ENCODE data around the gene VCPKMT.
"Not testable (repeated sequence)": the region's sequence is repeated elsewhere in the genome, so short reads cannot be mapped to it uniquely, and the experiment has no call there.

Gene VCPKMT

DNA sequence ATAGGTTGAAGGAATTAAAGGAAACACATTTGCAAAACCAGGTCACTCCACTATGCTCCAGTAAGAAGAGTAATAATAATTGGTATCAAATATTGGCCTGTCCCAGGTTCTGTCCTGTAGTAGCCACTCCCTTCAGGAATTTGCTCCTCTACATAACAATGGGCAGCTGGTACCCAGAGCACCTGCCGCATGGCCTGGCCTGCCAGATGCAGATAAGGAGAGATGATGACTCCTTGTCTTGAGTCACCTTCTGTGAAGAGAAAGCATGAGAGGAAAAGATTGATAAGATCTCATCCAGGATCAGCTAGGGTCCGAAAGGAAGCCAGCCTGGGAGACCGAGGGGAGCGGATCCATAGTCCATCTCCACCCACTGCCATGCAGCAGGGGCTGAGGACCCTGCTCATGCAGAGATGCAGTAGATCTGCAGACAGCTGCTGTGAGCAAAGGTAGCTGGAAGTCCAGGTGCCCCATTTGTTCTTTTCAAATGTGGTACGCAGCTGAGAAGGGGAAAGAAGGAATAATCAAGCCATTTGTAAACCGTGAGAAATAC, 24.3 kb downstream of the VCPKMT start:
- no peak for DNase-seq (ENCODE audit: low read depth in 1 of 2, low spot score in 1 of 2)

DNA sequence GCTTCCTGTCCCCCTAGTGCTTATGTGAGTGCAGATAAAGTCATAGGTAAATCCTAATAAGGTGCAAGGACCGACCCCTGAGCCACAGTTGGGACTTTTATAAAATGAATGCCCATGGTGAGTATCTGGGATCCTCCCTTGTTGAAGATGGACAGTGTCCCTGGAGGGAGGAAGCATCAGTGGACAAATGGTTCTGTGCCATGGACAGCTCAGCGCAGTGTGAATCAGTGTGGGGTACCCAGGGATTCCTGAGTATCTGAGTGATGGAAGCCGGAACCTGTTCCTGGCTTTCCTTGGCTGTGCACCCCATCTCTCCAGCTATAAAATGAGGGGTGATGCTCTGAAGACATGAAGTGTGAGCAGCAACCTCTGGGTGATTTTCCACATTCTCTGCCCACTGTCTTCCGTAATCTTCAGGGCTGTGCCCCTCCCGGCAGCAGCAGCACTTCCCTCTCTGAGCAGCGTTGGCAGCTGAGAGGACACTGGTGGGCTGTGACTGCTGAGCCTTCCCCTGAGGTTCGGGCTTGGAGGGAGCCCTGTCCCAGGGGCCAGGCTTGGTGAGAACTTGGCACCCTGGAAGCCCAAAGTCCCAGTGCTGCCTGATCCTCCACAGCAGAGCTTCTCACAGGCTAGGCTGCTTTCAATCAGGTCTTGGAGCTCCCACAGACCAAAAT, 25.0 kb downstream of the VCPKMT start:
- no peak for DNase-seq (ENCODE audit: low read depth in 1 of 2, low spot score in 1 of 2)

DNA sequence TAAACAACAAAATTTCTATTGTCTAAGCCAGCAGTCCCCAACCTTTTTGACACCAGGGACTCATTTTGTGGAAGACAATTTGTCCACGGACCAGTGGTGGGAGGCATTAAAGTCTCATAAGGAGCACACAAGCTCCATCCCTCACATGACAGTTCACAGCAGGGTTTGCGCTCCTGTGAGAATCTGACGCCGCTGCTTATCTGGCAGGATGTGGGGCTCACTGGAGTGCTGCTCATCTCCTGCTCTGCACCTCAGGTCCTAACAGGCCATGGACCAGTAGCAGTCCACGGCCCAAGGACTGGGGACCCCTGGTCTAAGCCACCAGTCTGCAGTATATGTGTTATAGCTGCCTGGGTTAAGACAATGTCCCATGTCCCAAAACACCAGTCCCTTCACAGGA, 27.2 kb downstream of the VCPKMT start:
- no peak for DNase-seq (ENCODE audit: low read depth in 1 of 2, low spot score in 1 of 2)

DNA sequence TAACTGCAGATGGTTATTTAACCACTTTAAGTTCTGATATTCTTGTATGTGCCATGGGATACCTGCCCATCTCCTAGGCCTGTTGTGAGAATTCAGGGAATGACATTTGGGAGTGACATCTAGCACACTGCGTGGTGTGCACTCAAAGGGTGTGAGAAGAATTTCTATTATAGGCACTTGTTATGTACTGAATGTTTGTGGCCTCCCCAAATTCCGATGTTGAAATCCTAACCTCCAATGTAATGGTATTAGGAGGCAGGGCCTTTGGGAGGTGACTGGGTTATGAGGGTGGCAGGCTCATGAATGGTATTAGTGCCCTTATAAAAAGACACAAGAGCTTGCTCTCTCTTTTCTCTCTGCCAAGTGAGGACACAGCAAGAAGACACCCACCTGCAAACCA, 27.6 kb downstream of the VCPKMT start:
- no peak for DNase-seq (ENCODE audit: low read depth in 1 of 2, low spot score in 1 of 2)

DNA sequence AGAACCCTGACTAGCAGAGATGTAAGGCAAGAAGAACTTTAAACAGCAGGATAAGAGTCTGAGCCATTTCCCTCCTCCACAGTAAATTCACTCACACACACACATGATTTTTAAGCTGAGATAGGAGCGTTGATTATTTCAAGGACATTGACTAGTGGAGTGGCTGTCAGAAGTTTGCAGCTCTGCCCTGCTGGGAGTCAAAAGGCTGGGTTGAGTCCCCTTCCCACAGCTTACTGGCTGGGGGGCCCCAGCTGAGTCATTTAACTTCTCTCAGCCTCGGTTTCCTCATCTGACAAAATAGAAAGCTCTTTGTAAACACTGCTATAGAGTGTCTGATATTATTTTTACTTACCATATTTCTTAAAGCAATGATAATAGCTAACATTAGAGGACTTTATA, 28.3 kb downstream of the VCPKMT start:
- DNase-seq (ENCODE audit: low read depth in 1 of 2, low spot score in 1 of 2) = no peak

DNA sequence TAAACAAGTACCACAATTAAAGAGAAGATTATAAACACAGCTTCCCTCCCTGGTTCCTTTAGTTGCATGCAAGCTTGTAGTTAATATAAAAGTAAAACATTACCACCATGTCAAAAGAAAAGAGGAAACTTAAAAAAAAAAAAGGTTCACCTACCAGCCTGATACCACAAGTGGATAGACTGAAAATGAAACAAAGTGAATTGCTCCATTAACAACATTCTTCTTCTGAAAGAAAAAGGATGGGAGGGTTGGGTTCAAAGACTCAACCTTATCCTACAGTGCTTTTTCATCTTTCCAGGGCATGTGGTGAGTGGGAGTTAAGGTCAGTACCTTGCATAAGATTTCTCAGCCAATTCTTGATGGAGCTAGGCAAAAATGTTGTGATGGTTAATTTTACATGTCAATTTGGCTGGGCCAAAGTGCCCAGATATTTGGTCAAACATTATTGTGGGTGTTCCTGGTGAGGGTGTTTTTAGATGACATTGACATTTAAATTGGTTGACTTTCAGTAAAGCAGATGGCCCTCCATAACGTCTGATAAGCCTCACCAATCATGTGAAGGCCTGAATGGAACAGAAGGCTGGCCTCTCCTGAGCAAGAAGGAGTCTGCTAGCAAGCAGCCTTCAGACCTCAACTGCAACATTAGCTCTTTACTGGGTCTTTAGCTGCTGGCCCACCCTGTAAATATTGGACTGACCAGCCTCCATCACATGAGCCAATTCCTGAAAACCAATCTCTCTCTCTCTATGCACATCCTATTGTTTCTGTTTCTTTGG, 28.8 kb downstream of the VCPKMT start:
- DNase-seq (ENCODE audit: low read depth in 1 of 2, low spot score in 1 of 2) = no peak

DNA sequence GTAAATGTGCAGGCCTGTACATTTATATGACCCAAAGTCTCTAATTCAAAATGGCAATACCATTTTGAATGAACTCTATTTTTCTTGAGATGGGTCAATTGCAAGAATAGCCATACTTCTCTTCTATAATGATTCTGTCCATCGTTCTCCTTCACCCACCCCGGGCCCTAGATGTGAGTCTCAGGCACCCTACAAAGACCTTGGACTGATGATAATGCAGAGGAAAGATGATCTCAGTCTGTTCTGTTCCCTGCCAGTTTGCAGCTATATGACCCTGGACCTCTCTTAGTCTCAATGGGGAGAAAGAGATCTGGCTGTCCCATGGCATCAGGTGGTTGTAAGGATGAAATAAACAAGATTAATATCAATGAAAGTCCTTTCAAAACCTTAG, 30.1 kb downstream of the VCPKMT start:
- DNase-seq (ENCODE audit: low read depth in 1 of 2, low spot score in 1 of 2) = no peak

DNA sequence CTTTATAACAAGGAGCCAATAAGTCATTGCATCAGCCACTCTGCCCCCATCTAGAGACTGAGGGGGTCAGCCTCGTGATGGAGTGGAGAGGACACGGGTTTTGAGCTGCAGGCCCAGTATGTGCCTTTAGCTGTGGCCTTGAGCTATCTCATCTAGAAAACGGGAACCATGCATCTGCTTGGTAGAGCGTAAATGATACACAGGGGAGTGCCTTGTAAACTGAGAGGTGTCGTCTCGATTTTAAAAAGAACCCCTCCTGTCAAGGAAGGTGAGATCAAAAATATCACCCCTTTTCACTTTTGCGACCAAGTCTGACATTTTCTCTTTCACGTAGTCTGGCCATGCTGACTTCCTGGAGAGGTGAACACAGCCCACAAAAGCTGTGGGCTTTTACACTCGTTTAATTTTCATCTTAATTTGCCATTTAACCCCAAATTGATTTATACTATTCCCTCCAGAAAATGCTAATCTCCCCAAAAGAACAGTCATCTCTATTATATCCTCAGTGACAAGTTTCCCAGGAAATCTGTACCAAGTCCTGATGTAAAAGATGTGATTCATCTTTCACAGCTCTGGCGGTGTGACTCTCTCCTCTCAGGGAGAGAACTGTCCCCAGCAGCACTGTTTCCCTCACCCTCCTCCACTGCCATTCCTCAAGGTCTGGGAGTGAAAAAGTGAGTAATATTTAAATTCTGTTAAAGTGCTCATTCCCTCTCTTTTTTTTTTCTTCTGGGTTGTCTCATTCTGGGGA, 30.6 kb downstream of the VCPKMT start:
- DNase-seq (ENCODE audit: low read depth in 1 of 2, low spot score in 1 of 2) = no peak

DNA sequence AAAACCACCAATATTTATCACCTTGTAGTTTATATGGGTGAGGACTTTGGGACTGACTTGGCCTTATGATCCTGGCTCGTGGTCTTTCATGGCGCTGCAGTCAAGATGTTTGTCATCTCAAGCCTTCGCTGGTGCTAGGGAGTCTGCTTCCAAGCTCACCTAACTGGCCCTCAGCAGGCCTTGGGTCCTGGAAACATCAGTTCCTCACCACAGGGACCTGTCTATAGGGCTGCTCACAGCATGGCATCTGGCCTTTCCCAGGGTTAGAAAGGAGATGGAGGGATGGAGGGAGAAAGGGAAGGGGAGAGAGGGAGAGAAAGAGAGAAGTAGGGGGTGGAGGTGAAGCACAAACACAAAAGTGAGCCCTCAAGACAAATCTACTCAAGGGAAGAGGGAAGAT, 31.7 kb downstream of the VCPKMT start:
- no peak for DNase-seq (ENCODE audit: low read depth in 1 of 2, low spot score in 1 of 2)

DNA sequence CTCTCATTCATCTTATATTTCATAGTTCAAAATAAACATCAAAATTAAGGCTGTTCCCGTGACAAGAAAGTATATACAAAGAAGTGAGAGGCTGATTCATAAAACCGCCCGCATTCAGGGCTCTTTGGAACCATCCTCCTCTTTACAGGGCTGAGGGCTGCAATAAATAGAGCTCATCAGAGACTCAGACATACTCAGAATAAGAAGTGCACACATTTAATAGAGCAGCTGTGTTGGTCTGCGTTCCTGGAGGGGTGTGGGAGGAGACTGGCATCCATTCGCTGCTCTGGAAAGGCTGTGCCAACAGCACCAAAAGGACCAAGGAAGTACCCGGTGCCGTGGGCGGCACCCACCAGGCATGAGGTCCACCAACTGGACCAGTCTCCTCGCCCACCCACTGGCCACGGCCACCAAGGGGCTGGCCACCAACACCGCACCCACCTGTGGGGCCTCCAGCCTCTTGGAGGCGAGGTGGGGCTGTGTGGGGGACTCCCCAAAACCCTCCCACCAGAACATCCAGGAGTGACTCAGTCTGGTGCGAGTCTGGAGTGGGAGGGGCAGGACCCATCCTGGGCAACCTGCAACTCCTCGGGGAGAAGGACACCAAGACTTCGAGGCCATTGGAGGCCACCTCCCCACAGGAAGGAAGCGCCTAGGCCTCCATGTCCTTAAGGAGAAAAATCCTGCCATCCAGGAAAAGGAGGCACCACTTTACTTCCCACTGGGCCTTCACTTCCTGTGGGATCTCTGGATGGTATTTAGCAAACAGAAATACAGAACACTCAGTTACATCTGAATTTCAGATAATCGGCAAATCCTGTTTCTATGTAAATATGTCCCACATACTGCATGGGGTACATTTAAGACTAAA, 32.7 kb downstream of the VCPKMT start:
- peak in 1 of 2 donors; percentile 47 for DNase-seq (ENCODE audit: low read depth in 1 of 2, low spot score in 1 of 2)

DNA sequence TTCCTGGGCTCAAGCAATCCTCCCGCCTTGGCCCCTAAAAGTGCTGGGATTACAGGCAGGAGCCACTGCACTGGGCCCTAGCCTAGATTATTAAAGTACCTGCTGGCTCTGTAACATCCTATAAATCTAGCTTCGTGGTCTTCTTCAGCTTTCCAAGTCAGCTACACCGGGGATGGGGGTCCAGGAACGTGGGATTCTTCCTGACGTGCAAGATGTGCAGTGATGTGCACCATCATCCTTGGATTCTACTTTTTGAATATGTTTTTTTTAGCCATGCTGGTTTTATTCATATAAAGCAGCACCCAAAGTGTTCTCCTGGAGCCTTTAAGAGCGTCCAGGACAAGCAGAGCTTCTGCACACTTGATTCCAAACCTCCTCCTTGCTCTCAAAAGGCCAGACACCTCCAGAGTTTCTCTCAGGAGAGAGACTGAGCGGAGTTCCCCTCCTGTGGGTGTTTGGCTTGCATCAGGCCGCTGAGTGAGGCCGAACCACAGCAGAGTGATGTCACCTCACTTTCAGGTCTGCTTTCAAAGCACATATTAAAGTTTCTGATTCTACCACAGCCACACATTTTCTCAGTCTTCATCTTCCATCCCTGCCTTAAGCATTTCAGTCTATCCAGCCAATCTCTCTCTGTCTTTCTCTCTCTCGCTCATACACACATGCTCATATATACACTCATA, 33.4 kb downstream of the VCPKMT start:
- DNase-seq (ENCODE audit: low read depth in 1 of 2, low spot score in 1 of 2) = peak; percentile 50 to 76

DNA sequence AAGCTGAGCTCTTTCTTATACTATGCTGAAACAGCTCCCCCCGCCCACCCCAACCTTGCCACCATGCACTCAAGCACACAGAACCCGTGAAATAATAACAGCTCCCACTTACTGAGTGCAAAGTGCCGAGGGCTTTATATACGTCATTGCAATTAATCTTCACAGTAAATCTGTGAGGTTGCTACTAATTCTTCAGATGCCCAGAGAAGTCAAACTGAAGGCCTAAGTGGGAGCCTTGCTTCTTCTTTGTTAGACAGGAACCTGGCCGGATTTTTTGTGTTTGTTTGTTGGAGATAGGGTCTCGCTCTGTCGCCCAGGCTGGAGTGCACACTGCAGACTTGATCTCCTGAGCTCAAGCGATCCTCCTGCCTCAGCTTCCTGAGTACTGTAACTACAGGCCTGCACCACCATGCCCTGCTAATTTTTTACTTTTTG, 34.0 kb downstream of the VCPKMT start:
- DNase-seq (ENCODE audit: low read depth in 1 of 2, low spot score in 1 of 2) = peak in 1 of 2 donors; percentile 30

DNA sequence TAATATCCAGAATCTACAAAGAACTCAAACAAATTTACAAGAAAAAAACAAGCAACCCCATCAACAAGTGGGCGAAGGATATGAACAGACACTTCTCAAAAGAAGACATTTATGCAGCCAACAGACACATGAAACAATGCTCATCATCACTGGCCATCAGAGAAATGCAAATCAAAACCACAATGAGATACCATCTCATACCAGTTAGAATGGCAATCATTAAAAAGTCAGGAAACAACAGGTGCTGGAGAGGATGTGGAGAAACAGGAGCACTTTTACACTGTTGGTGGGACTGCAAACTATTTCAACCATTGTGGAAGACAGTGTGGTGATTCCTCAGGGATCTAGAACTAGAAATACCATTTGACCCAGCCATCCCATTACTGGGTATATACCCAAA, 37.3 kb downstream of the VCPKMT start:
- DNase-seq (ENCODE audit: low read depth in 1 of 2, low spot score in 1 of 2) = not testable (repeated sequence)

DNA sequence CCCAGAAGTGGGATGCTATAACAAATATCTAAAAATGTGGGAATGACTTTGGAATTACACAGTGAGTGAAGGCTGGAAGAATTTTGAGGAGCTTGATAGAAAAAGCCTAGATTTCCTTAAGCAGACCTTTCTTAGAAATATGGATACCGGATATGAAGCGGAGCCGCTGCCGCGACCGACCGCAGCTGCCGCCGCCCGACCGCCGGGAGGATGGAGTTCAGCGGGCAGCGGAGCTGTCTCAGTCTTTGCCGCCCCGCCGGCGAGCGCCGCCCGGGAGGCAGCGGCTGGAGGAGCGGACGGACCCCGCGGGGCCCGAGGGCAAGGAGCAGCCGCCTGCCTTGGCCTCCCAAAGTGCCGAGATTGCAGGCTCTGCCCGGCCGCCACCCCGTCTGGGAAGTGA, 42.7 kb downstream of the VCPKMT start:
- not testable (repeated sequence) for DNase-seq (ENCODE audit: low read depth in 1 of 2, low spot score in 1 of 2)

DNA sequence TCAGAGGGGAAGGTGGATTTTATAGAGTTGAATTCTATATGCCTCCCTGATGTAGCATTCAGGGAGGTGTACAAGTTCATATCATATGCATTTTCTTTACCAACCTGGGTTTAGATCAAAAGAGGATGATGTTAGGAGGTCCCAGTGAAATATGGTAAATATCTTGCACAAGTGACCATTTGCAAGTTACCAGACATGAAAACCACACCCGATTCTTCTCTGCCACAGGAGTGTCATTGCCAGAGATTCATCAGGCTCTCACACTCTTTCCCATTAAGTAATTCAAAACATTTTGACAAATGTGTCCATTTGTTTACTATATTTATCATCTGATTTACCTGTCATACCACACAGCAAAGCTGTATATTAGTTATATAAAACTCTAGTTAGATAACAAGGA, 44.0 kb downstream of the VCPKMT start:
- no peak for DNase-seq (ENCODE audit: low read depth in 1 of 2, low spot score in 1 of 2)

DNA sequence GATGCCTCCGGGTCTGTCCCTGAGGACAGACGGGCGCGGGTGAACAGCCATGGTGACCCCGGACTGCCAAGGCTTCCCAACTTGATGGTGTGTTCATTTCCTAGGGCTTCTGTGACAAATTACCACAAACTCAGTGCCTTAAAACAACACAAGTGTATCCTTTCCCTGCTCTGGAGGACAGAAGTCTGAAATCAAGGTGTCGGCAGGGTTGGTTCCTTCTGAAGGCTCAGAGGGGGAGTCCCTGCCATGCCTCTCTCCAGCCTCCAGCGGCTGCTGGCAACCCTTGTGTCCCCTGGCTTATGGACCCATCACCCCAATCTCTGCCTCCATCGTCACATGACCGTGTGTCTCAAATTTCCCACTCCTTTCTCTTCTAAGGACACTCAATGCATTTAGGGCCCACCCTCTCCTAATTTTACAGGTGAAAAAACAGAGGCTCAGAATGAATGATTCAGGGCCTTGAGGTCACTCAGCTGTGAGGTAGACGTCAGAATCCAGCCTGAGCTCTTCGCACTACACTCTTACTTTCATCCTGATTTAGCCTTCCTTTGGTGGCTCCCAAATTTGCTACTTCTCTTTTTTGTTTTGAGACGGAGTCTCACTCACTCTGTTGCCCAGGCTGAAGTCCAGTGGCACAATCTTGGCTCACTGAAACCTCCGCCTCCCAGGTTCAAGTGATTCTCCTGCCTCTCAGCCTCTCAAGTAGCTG, 45.4 kb downstream of the VCPKMT start:
- no peak for DNase-seq (ENCODE audit: low read depth in 1 of 2, low spot score in 1 of 2)

DNA sequence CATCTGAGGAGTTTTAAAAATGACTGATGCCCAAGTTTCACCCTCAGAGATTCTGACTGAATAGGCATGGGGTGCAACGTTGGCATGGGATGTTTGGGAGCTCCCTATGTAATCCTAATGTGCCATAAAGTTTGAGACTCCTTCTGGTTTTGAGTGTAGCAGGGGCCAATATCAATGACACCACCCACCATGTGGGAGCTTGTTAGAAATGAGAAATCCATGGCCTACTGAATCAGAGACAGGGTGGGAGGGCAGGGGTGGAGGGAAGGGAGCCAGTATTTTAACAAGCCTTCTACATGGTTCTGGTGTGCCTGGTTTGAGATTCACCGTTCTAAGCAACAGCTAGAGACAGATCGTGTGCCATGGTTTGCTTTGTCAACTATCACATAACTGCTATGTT, 46.1 kb downstream of the VCPKMT start:
- DNase-seq (ENCODE audit: low read depth in 1 of 2, low spot score in 1 of 2) = no peak

DNA sequence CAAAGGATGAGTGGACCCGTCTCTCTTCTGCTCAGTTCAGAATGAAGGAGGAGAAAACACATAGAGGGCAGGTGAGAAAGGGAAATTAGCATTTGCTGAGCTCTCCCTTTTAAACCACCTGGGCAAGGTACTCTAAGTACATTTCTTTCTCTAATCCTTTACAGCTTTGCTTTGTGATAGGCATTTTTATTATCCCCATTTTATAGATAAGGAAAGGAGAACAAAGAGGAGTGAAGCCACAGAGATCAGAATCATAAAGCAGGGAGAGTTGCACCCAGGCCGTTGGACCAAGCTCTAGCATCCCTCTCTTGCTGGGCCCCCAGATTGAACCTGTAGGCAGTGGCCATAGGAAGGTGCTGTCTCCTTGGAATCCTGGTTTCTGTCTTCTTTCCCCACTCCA, 47.0 kb downstream of the VCPKMT start:
- no peak for DNase-seq (ENCODE audit: low read depth in 1 of 2, low spot score in 1 of 2)

DNA sequence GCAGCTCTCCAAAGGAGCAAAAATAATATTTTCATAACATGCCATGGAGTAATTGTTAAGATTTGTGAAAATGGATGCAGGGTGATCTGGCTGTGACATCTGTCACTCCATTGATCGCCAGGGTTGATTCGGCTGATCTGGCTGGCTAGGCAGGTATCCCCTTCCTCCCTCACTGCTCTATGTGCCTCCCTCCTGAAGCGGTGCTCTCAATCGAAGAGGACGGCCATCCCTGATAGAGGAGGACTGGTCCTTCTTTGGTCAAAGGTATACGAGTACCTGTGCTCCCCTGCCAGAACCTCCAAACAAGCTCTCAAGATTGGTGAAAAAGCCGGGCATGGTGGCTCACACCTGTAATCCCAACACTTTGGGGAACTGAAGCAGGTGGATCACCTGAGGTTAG, 47.9 kb downstream of the VCPKMT start:
- DNase-seq (ENCODE audit: low read depth in 1 of 2, low spot score in 1 of 2) = no peak
